ENCODE results near the gene FRG1. TPM values are rescaled to one million over a fixed set of nuclear protein-coding genes. Genes with fewer than 3 reads are reported as not detected.
"Not testable (repeated sequence)": the region's sequence is repeated elsewhere in the genome, so short reads cannot be mapped to it uniquely, and the experiment has no call there.

The FRG1 gene
- total RNA-seq, 2 donors from 2014 or later = 16.4 to 23.9 TPM

- H3K27me3 ChIP-seq (replicated peaks; ENCODE audit: insufficient read depth) = no peaks in the 10 kb centered on the region
- H3K36me3 ChIP-seq = no peaks in the 10 kb centered on the region
- H3K4me3 ChIP-seq = no peak overlapping the region
- DNase-seq (ENCODE audit: low spot score) (no peak), ATAC-seq (ENCODE audit: insufficient number of reproducible peaks, low FRiP score, low read depth) (no peak)
- H3K9me3 ChIP-seq = no peaks in the 10 kb centered on the region
- TF ChIP-seq CTCF (IDR thresholded peaks at IDR 0.05) = no peak
- H3K4me1 ChIP-seq (ENCODE audit: control insufficient read depth in 1 of 2, low read depth in 2 of 2) = no peaks in the 10 kb centered on the region
- no peak overlapping the region for H3K27ac ChIP-seq
Measured at GRCh38 chr4:189988877-189989431, 48.3 kb downstream of the FRG1 start.

- H3K4me1 ChIP-seq (ENCODE audit: control insufficient read depth in 1 of 2, low read depth in 2 of 2); H3K4me3 ChIP-seq; H3K36me3 ChIP-seq; ATAC-seq (ENCODE audit: insufficient number of reproducible peaks, low FRiP score, low read depth); DNase-seq (ENCODE audit: low spot score); H3K9me3 ChIP-seq; H3K27ac ChIP-seq; H3K27me3 ChIP-seq (replicated peaks; ENCODE audit: insufficient read depth): not testable (repeated sequence)
Measured at GRCh38 chr4:189989941-189990340, 49.3 kb downstream of the FRG1 start.

Other genes starting within 250 kb of the FRG1 start
- not detected for gene FRG2, start 86.4 kb downstream of the FRG1 start, total RNA-seq
- gene DBET, start 123.6 kb downstream of the FRG1 start, total RNA-seq = not detected
- gene DUX4, start 232.9 kb downstream of the FRG1 start, total RNA-seq = not detected